Measurements from ENCODE around the gene LGALS16.

DNA sequence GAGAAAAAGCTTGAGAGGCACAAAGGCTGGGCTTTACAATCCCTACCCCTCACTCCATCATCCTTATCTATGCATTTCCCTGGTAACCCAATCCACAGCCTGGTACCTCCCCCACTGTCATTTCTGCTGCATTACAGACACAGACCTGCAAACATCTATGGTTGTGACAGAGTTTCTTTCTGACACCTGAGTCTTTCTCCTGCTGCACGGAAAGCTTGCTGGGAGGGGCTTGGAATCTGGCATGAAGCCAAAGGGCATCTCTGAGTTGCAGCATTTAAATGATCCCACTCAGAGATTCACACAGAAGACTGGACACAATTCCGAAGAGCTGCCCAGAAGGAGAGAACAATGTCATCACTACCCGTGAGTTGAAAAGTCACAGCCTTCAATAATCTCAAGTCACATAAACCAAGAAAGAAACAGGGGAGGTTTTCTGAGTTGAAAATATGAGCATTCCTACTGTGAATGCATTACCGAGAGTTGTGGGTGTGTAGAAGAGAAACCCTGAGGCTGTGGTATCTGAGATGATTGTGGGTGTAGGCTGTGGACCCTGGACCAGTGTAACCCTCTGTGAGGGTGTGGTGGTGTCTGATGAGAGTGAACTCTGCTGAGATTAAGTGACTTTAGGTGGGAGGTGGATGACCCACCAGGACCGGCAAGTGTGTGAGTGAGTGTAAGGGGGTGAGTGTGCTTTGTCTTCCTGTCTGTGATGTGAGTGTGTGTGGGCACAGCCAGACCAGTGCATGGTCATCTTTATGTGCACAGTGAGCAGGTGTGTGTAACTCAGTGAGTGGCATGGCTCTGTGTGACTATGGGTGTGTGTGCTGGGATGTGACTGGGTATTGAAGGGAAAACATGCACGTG is 48.7 kb downstream of the LGALS16 start, which contains the start of gene LGALS14:
- no peak for TF ChIP-seq CTCF (IDR thresholded peaks at IDR 0.05)
- no peak for TF ChIP-seq POLR2A (IDR thresholded peaks at IDR 0.05)

Measured in suprapubic skin (tissue), 3 donors.